Vagina (tissue), 2 donors: ENCODE measurements around the gene PRR5L. TPM values are rescaled to one million over a fixed set of nuclear protein-coding genes. Genes with fewer than 3 reads are reported as not detected.
A peak's percentile ranks its signal among the peaks of the same experiment; 100 is the strongest.

Experiments used
- DNase-seq, 2 donors: peaks; one replicate each; pipeline ENCODE4 v3.0.0-alpha.2; 2017; ENCODE audit errors: extremely low spot score in 2 of 2
- H3K27ac ChIP-seq: fragments of 200-600 bp; sonication (generic); one replicate; pipeline ENCODE4 v1.5.1; 2019
- H3K27me3 ChIP-seq: fragments of 200-600 bp; sonication (generic); one replicate; pipeline ENCODE4 v1.5.1; 2019
- H3K36me3 ChIP-seq, 2 donors: fragments of 200-600 bp; sonication (generic); one replicate each; pipeline ENCODE4 v1.5.1; 2017 to 2019
- H3K4me1 ChIP-seq: fragments of 200-600 bp; sonication (generic); one replicate; pipeline ENCODE4 v1.5.1; 2019
- H3K4me3 ChIP-seq, 2 donors: fragments of 200-600 bp; sonication (generic); 1 replicate in 1 of 2; 2 replicates in 1 of 2; pipeline ENCODE4 v1.5.1; 2016 to 2019
- H3K9me3 ChIP-seq: fragments of 200-600 bp; sonication (generic); one replicate; pipeline ENCODE4 v1.5.1; 2019
- POLR2A ChIP-seq, 2 donors: fragments of 450-650 bp; IDR thresholded peaks; one replicate each; pipeline ENCODE4 v1.6.1; 2017; ENCODE audit warnings: antibody characterized with exemption in 2 of 2, mild to moderate bottlenecking in 2 of 2, moderate library complexity in 2 of 2
- POLR2AphosphoS5 ChIP-seq, 2 donors: sonication (generic); formaldehyde crosslinking; IDR thresholded peaks; one replicate each; pipeline ENCODE4 v1.9.0; 2017; ENCODE audit warnings: antibody characterized with exemption in 2 of 2, mild to moderate bottlenecking in 2 of 2, low read depth in 1 of 2; ENCODE audit not compliant: insufficient read depth in 1 of 2
- intact Hi-C: fragments of 100-400 bp; cut with DNase I; formaldehyde crosslinking; loops from one replicate; pipeline ENCODE4 v1.15.1; 2023
- total RNA-seq: library from RNA; depleted of rRNA; stranded (reverse); fragments of >200 nt; gene quantifications from one replicate; pipeline ENCODE4 v1.2.3, GENCODE V29; 2016
- TF ChIP-seq, protein P1 (sequence below), 3 experiments: fragments of 450-650 bp in 2 of 3; fragments of 200-600 bp in 1 of 3; sonication (generic) in 1 of 3; IDR thresholded peaks; one replicate each; pipeline ENCODE4 v1.5.1; 2017 to 2019; ENCODE audit warnings: antibody characterized with exemption in 3 of 3, mild to moderate bottlenecking in 2 of 3, moderate library complexity in 2 of 3

PRR5L gene
- total RNA-seq, 1 donor from 2014 or later = 27.5 TPM

GRCh38 chr11:36427079-36427478, 131.0 kb downstream of the PRR5L start:
- DNase-seq = no peak
- intact Hi-C loops = no loop called here
- H3K27ac ChIP-seq = no peak overlapping the region
- peaks cover 27% of the 10 kb centered on the region for H3K4me1 ChIP-seq
- no peak overlapping the region for H3K4me3 ChIP-seq
- no peak for TF ChIP-seq POLR2AphosphoS5 (IDR thresholded peaks at IDR 0.05; ENCODE audit: insufficient read depth in 1 of 2, low read depth in 1 of 2)
- TF ChIP-seq, protein P1, sequence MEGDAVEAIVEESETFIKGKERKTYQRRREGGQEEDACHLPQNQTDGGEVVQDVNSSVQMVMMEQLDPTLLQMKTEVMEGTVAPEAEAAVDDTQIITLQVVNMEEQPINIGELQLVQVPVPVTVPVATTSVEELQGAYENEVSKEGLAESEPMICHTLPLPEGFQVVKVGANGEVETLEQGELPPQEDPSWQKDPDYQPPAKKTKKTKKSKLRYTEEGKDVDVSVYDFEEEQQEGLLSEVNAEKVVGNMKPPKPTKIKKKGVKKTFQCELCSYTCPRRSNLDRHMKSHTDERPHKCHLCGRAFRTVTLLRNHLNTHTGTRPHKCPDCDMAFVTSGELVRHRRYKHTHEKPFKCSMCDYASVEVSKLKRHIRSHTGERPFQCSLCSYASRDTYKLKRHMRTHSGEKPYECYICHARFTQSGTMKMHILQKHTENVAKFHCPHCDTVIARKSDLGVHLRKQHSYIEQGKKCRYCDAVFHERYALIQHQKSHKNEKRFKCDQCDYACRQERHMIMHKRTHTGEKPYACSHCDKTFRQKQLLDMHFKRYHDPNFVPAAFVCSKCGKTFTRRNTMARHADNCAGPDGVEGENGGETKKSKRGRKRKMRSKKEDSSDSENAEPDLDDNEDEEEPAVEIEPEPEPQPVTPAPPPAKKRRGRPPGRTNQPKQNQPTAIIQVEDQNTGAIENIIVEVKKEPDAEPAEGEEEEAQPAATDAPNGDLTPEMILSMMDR (IDR thresholded peaks at IDR 0.05) = no peak
- no peak for TF ChIP-seq POLR2A (IDR thresholded peaks at IDR 0.05)
- no peaks in the 10 kb centered on the region for H3K36me3 ChIP-seq
- H3K27me3 ChIP-seq = no peaks in the 10 kb centered on the region
- no peaks in the 10 kb centered on the region for H3K9me3 ChIP-seq

GRCh38 chr11:36427876-36428275, 131.8 kb downstream of the PRR5L start:
- TF ChIP-seq POLR2AphosphoS5 (IDR thresholded peaks at IDR 0.05; ENCODE audit: insufficient read depth in 1 of 2, low read depth in 1 of 2) (no peak), POLR2A (IDR thresholded peaks at IDR 0.05) (no peak)
- TF ChIP-seq, protein P1 (IDR thresholded peaks at IDR 0.05) = no peak
- H3K36me3 ChIP-seq = peaks cover 0 to 5% of the 10 kb centered on the region in 2 donors
- H3K4me3 ChIP-seq = no peak overlapping the region
- peaks cover 22% of the 10 kb centered on the region for H3K4me1 ChIP-seq
- H3K27ac ChIP-seq = no peak overlapping the region
- DNase-seq = no peak
- no peaks in the 10 kb centered on the region for H3K9me3 ChIP-seq
- no peaks in the 10 kb centered on the region for H3K27me3 ChIP-seq
- intact Hi-C loops = loop anchor here (2.0 kb wide), 1 partner anchor 55 kb away; no protein-coding TSS in a partner anchor

DNA sequence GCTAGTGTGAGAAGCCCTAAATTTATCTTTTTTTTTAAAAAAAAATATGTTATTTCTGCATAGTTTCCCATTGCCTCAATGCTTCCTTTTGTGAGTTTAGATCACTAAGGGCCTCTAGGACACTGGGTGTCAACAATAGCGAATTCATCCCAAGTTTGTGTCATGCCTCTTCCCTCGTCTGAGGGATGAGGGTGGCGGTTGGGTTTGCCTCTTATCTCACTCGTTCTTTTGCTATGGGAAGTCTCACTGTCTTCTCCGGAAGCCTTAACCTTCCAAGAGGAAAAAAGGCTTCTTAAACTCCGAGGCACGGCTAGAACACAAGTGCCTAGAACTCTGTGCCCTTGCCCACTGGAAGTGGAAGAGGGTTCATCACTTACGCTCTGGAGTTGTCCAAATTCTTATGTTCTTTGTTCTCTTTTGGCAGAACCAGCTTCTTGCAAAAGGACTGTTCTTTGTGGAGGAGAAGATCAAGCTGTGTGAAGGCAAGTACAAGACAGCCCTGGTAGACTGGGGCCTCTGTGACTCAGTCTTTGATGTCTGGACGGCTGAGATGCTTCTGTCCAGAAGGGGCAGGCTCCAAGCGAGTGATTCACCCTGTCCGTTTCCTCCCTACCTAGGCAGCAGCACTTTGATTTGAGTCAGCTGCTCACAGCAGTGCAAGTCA, 135.5 kb downstream of the PRR5L start:
- no peaks in the 10 kb centered on the region for H3K9me3 ChIP-seq
- peak in 1 of 2 donors; percentile 24 for TF ChIP-seq POLR2AphosphoS5 (IDR thresholded peaks at IDR 0.05; ENCODE audit: insufficient read depth in 1 of 2, low read depth in 1 of 2)
- TF ChIP-seq, protein P1 (IDR thresholded peaks at IDR 0.05) = no peak
- H3K4me3 ChIP-seq = no peak overlapping the region
- DNase-seq = peak in 1 of 2 donors; percentile 97
- no peak overlapping the region for H3K27ac ChIP-seq
- peaks cover 0 to 11% of the 10 kb centered on the region in 2 donors for H3K36me3 ChIP-seq
- no peaks in the 10 kb centered on the region for H3K27me3 ChIP-seq
- intact Hi-C loops = no loop called here
- peaks cover 22% of the 10 kb centered on the region for H3K4me1 ChIP-seq

DNA sequence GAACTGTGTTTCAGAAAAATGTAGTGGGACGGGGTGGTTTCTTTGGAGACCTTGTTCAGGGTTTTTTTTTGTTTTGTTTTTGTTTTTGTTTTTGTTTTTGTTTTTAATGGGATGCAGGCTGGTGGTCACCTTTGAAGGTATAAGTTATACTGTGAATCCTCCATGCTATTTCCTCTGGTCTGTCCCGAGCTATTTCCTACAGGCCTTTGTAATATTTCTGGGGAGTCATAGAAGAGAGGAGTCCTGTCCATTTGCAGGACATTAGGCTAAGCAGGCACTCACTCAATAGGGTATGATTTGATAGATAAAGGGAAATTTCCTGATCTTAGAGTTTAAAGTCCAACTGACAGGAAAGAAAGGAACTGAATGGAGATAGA, 136.0 kb downstream of the PRR5L start:
- H3K27ac ChIP-seq = no peak overlapping the region
- intact Hi-C loops = no loop called here
- H3K27me3 ChIP-seq = no peaks in the 10 kb centered on the region
- TF ChIP-seq, protein P1 (IDR thresholded peaks at IDR 0.05) = no peak
- TF ChIP-seq POLR2AphosphoS5 (IDR thresholded peaks at IDR 0.05; ENCODE audit: insufficient read depth in 1 of 2, low read depth in 1 of 2) = no peak
- TF ChIP-seq POLR2A (IDR thresholded peaks at IDR 0.05) = no peak
- no peak for DNase-seq
- peaks cover 17% of the 10 kb centered on the region for H3K4me1 ChIP-seq
- H3K9me3 ChIP-seq = no peaks in the 10 kb centered on the region
- H3K36me3 ChIP-seq = peaks cover 0 to 11% of the 10 kb centered on the region in 2 donors
- H3K4me3 ChIP-seq = no peak overlapping the region

GRCh38 chr11:36432738-36433137, 136.7 kb downstream of the PRR5L start:
- Histone ChIP-seq H3K27me3 (no peaks in the 10 kb centered on the region), H3K4me1 (peaks cover 12% of the 10 kb centered on the region), H3K36me3 (peaks cover 0 to 11% of the 10 kb centered on the region in 2 donors), H3K4me3 (no peak overlapping the region), H3K27ac (no peak overlapping the region), H3K9me3 (no peaks in the 10 kb centered on the region)
- DNase-seq = no peak
- intact Hi-C loops = no loop called here
- TF ChIP-seq POLR2A (IDR thresholded peaks at IDR 0.05) = no peak
- no peak for TF ChIP-seq POLR2AphosphoS5 (IDR thresholded peaks at IDR 0.05; ENCODE audit: insufficient read depth in 1 of 2, low read depth in 1 of 2)
- TF ChIP-seq, protein P1 (IDR thresholded peaks at IDR 0.05) = no peak
